ENCODE data around the gene TSPAN4. TPM values are rescaled to one million over a fixed set of nuclear protein-coding genes. Genes with fewer than 3 reads are reported as not detected.

TSPAN4 gene
- total RNA-seq, 1 donor from 2014 or later: 175 TPM

DNA sequence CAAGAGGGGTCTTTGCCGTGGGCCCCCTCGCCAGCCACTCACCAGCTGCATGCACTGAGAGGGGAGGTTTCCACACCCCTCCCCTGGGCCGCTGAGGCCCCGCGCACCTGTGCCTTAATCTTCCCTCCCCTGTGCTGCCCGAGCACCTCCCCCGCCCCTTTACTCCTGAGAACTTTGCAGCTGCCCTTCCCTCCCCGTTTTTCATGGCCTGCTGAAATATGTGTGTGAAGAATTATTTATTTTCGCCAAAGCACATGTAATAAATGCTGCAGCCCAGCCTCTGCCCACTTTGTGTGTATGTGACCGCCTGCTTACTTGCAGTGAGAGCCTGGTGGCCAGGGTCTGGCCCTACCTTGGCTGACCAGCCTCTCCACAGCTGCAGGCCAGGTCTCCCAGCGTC is 17.7 kb upstream of the TSPAN4 start:
- no peaks in the 10 kb centered on the region for H3K27me3 Mint-ChIP-seq (ENCODE audit: unreplicated experiment)
- H3K36me3 Mint-ChIP-seq (ENCODE audit: unreplicated experiment): peaks cover 10% of the 10 kb centered on the region
- no peaks in the 10 kb centered on the region for H3K9me3 Mint-ChIP-seq (ENCODE audit: unreplicated experiment)
- DNase-seq (ENCODE audit: extremely low spot score, unreplicated experiment): no peak
- no peak overlapping the region for H3K4me3 Mint-ChIP-seq (ENCODE audit: unreplicated experiment)
- H3K27ac Mint-ChIP-seq (ENCODE audit: unreplicated experiment): no peak overlapping the region
- H3K4me1 Mint-ChIP-seq (ENCODE audit: unreplicated experiment): peaks cover 51% of the 10 kb centered on the region
- TF ChIP-seq, protein P1, sequence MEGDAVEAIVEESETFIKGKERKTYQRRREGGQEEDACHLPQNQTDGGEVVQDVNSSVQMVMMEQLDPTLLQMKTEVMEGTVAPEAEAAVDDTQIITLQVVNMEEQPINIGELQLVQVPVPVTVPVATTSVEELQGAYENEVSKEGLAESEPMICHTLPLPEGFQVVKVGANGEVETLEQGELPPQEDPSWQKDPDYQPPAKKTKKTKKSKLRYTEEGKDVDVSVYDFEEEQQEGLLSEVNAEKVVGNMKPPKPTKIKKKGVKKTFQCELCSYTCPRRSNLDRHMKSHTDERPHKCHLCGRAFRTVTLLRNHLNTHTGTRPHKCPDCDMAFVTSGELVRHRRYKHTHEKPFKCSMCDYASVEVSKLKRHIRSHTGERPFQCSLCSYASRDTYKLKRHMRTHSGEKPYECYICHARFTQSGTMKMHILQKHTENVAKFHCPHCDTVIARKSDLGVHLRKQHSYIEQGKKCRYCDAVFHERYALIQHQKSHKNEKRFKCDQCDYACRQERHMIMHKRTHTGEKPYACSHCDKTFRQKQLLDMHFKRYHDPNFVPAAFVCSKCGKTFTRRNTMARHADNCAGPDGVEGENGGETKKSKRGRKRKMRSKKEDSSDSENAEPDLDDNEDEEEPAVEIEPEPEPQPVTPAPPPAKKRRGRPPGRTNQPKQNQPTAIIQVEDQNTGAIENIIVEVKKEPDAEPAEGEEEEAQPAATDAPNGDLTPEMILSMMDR (IDR thresholded peaks at IDR 0.05): no peak

DNA sequence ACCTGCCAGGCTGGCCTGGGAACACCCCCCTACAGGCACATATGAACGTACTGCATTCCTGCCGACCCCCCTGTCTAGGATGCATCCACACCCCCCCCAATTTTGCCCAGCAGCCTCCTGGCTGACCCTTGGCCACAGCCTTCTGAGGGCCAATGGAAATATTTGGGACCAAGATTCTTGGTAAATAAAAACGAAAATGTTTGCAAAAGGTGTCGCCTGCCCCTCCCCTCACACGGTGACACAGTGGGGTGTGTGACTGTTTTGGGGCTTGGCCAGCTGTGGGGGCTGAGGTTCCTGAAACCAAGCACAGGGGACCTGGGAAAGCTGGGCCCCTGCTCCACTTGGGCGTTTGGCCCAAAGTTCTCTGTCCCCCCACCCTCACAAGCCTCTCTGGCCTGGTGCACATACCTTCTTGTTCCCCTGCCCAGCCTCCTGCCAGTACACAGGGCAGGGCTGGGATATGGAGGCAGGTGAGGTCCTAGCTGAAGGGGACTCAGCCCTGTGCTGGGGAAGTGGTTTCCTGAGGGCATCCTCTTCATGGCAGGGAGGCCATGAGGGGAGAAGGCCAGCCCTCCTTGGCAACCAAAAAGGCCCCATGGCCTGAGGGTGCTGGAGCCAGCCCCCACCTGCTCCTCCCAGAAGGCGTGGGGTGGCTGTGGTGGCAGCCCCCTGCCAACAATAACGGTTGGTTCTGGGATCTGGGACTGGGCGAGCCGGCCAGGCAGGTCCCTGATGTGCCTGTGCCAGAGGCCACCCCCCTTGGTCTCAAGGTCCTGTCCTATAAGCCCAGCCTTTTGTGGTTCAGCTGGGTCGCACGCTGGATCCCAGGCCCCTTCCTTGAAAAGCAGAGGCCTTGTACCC is 17.1 kb upstream of the TSPAN4 start:
- TF ChIP-seq, protein P1 (IDR thresholded peaks at IDR 0.05): no peak
- no peak overlapping the region for H3K4me3 Mint-ChIP-seq (ENCODE audit: unreplicated experiment)
- H3K27me3 Mint-ChIP-seq (ENCODE audit: unreplicated experiment): no peaks in the 10 kb centered on the region
- no peaks in the 10 kb centered on the region for H3K9me3 Mint-ChIP-seq (ENCODE audit: unreplicated experiment)
- peaks cover 50% of the 10 kb centered on the region for H3K4me1 Mint-ChIP-seq (ENCODE audit: unreplicated experiment)
- H3K27ac Mint-ChIP-seq (ENCODE audit: unreplicated experiment): no peak overlapping the region
- peaks cover 10% of the 10 kb centered on the region for H3K36me3 Mint-ChIP-seq (ENCODE audit: unreplicated experiment)
- no peak for DNase-seq (ENCODE audit: extremely low spot score, unreplicated experiment)

DNA sequence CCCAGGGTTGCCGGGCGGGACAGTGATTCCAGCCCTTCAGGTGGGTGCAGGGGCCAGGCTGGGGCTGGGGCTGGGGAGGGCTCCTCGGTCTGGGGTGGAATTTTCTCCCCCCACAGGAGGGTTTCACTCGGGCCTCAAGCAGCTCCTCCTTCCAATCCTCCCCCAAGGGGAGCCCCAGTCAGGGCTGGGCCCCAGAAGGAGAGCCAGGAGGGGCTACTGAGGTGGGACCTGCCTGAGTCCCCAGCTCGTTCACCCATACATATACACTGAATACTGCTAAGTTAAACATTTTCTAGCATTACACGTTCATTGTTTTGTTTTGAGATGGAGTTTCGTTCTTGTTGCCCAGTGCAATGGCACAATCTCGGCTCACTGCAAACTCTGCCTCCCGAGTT is 16.4 kb upstream of the TSPAN4 start:
- TF ChIP-seq, protein P1 (IDR thresholded peaks at IDR 0.05): no peak
- DNase-seq (ENCODE audit: extremely low spot score, unreplicated experiment): no peak
- H3K27me3 Mint-ChIP-seq (ENCODE audit: unreplicated experiment): no peaks in the 10 kb centered on the region
- H3K9me3 Mint-ChIP-seq (ENCODE audit: unreplicated experiment): no peaks in the 10 kb centered on the region
- no peak overlapping the region for H3K27ac Mint-ChIP-seq (ENCODE audit: unreplicated experiment)
- peak overlapping the region; percentile 40 for H3K4me3 Mint-ChIP-seq (ENCODE audit: unreplicated experiment)
- H3K36me3 Mint-ChIP-seq (ENCODE audit: unreplicated experiment): peaks cover 10% of the 10 kb centered on the region
- H3K4me1 Mint-ChIP-seq (ENCODE audit: unreplicated experiment): peaks cover 47% of the 10 kb centered on the region

DNA sequence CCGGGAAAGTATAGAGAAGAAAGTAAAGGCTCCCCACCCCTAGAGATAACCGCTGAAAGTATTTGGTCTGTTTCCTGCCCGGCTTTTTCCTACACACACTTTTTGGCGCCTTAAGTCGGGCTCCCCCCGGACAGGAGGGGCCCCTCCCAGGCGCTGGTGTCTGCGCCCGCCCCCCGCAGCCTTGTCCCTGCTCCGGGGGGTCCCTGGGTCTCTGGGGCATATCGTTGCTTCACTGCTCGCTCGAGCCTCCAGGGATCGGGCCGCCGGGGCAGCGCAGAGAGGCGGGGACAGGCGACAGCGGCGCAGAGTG is 15.9 kb upstream of the TSPAN4 start:
- no peaks in the 10 kb centered on the region for H3K27me3 Mint-ChIP-seq (ENCODE audit: unreplicated experiment)
- TF ChIP-seq, protein P1 (IDR thresholded peaks at IDR 0.05): no peak
- no peak overlapping the region for H3K27ac Mint-ChIP-seq (ENCODE audit: unreplicated experiment)
- peaks cover 10% of the 10 kb centered on the region for H3K36me3 Mint-ChIP-seq (ENCODE audit: unreplicated experiment)
- no peaks in the 10 kb centered on the region for H3K9me3 Mint-ChIP-seq (ENCODE audit: unreplicated experiment)
- peak overlapping the region; percentile 40 for H3K4me3 Mint-ChIP-seq (ENCODE audit: unreplicated experiment)
- no peak for DNase-seq (ENCODE audit: extremely low spot score, unreplicated experiment)
- peaks cover 48% of the 10 kb centered on the region for H3K4me1 Mint-ChIP-seq (ENCODE audit: unreplicated experiment)

DNA sequence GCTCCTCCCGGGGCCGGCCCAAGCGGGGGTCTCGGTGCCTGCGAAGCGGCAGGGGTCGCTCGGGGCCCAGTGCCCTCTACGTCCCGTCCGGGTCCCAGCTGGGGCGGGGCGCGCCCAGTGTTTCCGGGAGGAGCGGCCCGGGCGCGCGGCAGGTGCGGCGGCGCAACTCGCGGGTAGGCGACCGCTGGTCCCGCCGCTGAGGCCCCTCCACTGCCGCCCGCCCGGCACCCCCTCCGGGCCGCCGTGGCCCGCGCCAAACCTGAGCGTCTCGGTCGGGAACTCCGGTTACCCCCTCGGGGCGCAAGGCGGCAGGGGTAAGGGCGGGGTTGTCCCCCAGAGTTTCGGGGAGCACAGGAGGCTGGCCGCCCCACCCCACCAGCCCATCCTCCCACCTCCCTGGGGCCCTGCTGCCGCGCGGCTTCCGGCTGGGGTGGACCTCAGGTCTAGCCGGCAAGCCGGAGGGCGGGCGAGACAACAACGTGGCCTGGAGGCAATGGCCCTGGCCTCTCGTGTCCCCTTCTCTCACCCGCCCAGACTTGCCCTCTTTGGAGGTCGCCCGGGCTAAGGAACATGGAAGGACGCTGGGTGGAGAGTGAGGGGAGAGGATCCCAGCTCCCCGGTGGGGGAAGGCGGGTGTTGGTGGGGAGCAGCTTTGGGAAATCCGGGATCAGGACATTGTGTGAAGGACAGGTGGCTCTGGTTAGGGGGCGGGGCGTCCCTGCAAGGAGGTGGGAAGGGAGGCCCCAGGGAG is 15.3 kb upstream of the TSPAN4 start:
- Mint-ChIP-seq H3K27me3 (ENCODE audit: unreplicated experiment) (no peaks in the 10 kb centered on the region), H3K27ac (ENCODE audit: unreplicated experiment) (peak overlapping the region; percentile 31), H3K4me3 (ENCODE audit: unreplicated experiment) (peak overlapping the region; percentile 40), H3K36me3 (ENCODE audit: unreplicated experiment) (peaks cover 10% of the 10 kb centered on the region), H3K9me3 (ENCODE audit: unreplicated experiment) (no peaks in the 10 kb centered on the region), H3K4me1 (ENCODE audit: unreplicated experiment) (peaks cover 49% of the 10 kb centered on the region)
- no peak for DNase-seq (ENCODE audit: extremely low spot score, unreplicated experiment)
- TF ChIP-seq, protein P1 (IDR thresholded peaks at IDR 0.05): no peak
